G401.6 (cell line): ENCODE results near the gene GNG4.
"Not testable (repeated sequence)": the region's sequence is repeated elsewhere in the genome, so short reads cannot be mapped to it uniquely, and the experiment has no call there.

Experiments
- FAIRE-seq: peaks from 2 replicates; lab custom pipeline; 2012; peaks lifted over from hg19 to GRCh38; lab: Jason Lieb, UNC

Gene GNG4

GRCh38 chr1:235582130-235582529 is 67.5 kb downstream of the GNG4 start:
- no peak for FAIRE-seq

- no peak for FAIRE-seq
Observed at GRCh38 chr1:235579891-235580290, 69.7 kb downstream of the GNG4 start.

GRCh38 chr1:235575597-235575996 is 74.0 kb downstream of the GNG4 start:
- no peak for FAIRE-seq

- no peak for FAIRE-seq
Observed at GRCh38 chr1:235573880-235574279, 75.7 kb downstream of the GNG4 start.

- FAIRE-seq = not testable (repeated sequence)
Observed at GRCh38 chr1:235572971-235573370, 76.6 kb downstream of the GNG4 start.

- FAIRE-seq = no peak
Observed at GRCh38 chr1:235571482-235571881, 78.1 kb downstream of the GNG4 start.

- no peak for FAIRE-seq
Observed at GRCh38 chr1:235567812-235568503, 81.6 kb downstream of the GNG4 start.

GRCh38 chr1:235566084-235566483 is 83.5 kb downstream of the GNG4 start:
- FAIRE-seq = no peak

GRCh38 chr1:235563513-235564061 is 86.0 kb downstream of the GNG4 start:
- no peak for FAIRE-seq

GRCh38 chr1:235562589-235562988 is 87.0 kb downstream of the GNG4 start:
- FAIRE-seq = no peak

- no peak for FAIRE-seq
Observed at GRCh38 chr1:235558621-235559169, 90.9 kb downstream of the GNG4 start.

- no peak for FAIRE-seq
Observed at GRCh38 chr1:235557495-235557894, 92.1 kb downstream of the GNG4 start.

GRCh38 chr1:235556807-235557206 is 92.8 kb downstream of the GNG4 start:
- FAIRE-seq = no peak

GRCh38 chr1:235553112-235553551 is 96.5 kb downstream of the GNG4 start:
- no peak for FAIRE-seq

- FAIRE-seq = no peak
Observed at GRCh38 chr1:235552146-235552716, 97.4 kb downstream of the GNG4 start.

GRCh38 chr1:235549351-235550139 is 100.0 kb downstream of the GNG4 start:
- FAIRE-seq = no peak

GRCh38 chr1:235546369-235547155 is 103.0 kb downstream of the GNG4 start:
- not testable (repeated sequence) for FAIRE-seq

- FAIRE-seq = no peak
Observed at GRCh38 chr1:235545292-235545930, 104.2 kb downstream of the GNG4 start.

- FAIRE-seq = not testable (repeated sequence)
Observed at GRCh38 chr1:235542845-235543244, 106.7 kb downstream of the GNG4 start.

- FAIRE-seq = no peak
Observed at GRCh38 chr1:235533476-235534168, 116.0 kb downstream of the GNG4 start.

GRCh38 chr1:235532360-235532759 is 117.2 kb downstream of the GNG4 start:
- FAIRE-seq = no peak
